LHCN-M2 (cell line): Measurements from ENCODE around the gene UNC5C. TPM values are rescaled to one million over a fixed set of nuclear protein-coding genes. Genes with fewer than 3 reads are reported as not detected.
A peak's percentile ranks its signal among the peaks of the same experiment; 100 is the strongest.

Experiments used
- DNase-seq: peaks from one replicate; pipeline ENCODE4 v3.0.0-alpha.2; 2012; ENCODE audit warnings: low read depth
- total RNA-seq: library from RNA; depleted of rRNA; stranded (reverse); fragments of >200 nt; gene quantifications from 2 replicates; pipeline ENCODE4 v1.2.3, GENCODE V29; 2014

The UNC5C gene
- total RNA-seq, 1 experiment from 2014 or later, result 0.11 TPM

GRCh38 chr4:95466791-95467190, 82.0 kb downstream of the UNC5C start:
- DNase-seq, result no peak

- DNase-seq, result peak; percentile 38
Measured at GRCh38 chr4:95465010-95465409, 83.8 kb downstream of the UNC5C start.

- no peak for DNase-seq
Measured at GRCh38 chr4:95462921-95463320, 85.9 kb downstream of the UNC5C start.

- no peak for DNase-seq
Measured at GRCh38 chr4:95457353-95457752, 91.4 kb downstream of the UNC5C start.

- no peak for DNase-seq
Measured at GRCh38 chr4:95450294-95450693, 98.5 kb downstream of the UNC5C start.

GRCh38 chr4:95446173-95446572, 102.6 kb downstream of the UNC5C start:
- DNase-seq, result no peak

GRCh38 chr4:95445251-95445650, 103.5 kb downstream of the UNC5C start:
- DNase-seq, result no peak

- no peak for DNase-seq
Measured at GRCh38 chr4:95444812-95445211, 104.0 kb downstream of the UNC5C start.

GRCh38 chr4:95439896-95440295, 108.9 kb downstream of the UNC5C start:
- DNase-seq, result no peak

GRCh38 chr4:95439071-95439470, 109.7 kb downstream of the UNC5C start:
- DNase-seq, result no peak

GRCh38 chr4:95432466-95432865, 116.3 kb downstream of the UNC5C start:
- DNase-seq, result no peak

GRCh38 chr4:95431678-95432077, 117.1 kb downstream of the UNC5C start:
- DNase-seq, result no peak

GRCh38 chr4:95429416-95429815, 119.4 kb downstream of the UNC5C start:
- DNase-seq, result no peak

GRCh38 chr4:95428291-95429070, 120.3 kb downstream of the UNC5C start:
- no peak for DNase-seq

- DNase-seq, result no peak
Measured at GRCh38 chr4:95426455-95426854, 122.3 kb downstream of the UNC5C start.

GRCh38 chr4:95422436-95422835, 126.3 kb downstream of the UNC5C start:
- no peak for DNase-seq

GRCh38 chr4:95421869-95422268, 126.9 kb downstream of the UNC5C start:
- no peak for DNase-seq

- no peak for DNase-seq
Measured at GRCh38 chr4:95417531-95417930, 131.2 kb downstream of the UNC5C start.

GRCh38 chr4:95415346-95415771, 133.4 kb downstream of the UNC5C start:
- peak; percentile 69 for DNase-seq

GRCh38 chr4:95411371-95412088, 137.2 kb downstream of the UNC5C start:
- DNase-seq, result no peak

- DNase-seq, result no peak
Measured at GRCh38 chr4:95410387-95410977, 138.3 kb downstream of the UNC5C start.

- DNase-seq, result no peak
Measured at GRCh38 chr4:95409750-95410149, 139.0 kb downstream of the UNC5C start.

- DNase-seq, result no peak
Measured at GRCh38 chr4:95409127-95409526, 139.6 kb downstream of the UNC5C start.
